Chondrocyte (in vitro differentiated cells): ENCODE data around the gene CAPN13. TPM values are rescaled to one million over a fixed set of nuclear protein-coding genes. Genes with fewer than 3 reads are reported as not detected.
"Not testable (repeated sequence)": the region's sequence is repeated elsewhere in the genome, so short reads cannot be mapped to it uniquely, and the experiment has no call there.

Experiments used
- DNase-seq: peaks from one replicate; pipeline ENCODE4 v3.0.0; 2021; ENCODE audit warnings: mixed read lengths, low spot score
- H3K27ac Mint-ChIP-seq: one replicate; pipeline ENCODE4 v1.8.0; 2021; ENCODE audit warnings: mild to moderate bottlenecking, moderate library complexity, mixed read lengths; ENCODE audit not compliant: unreplicated experiment
- H3K27me3 Mint-ChIP-seq: 2 replicates; pipeline ENCODE4 v1.8.0; 2021; ENCODE audit warnings: low read depth, mixed read lengths
- H3K36me3 Mint-ChIP-seq: 2 replicates; pipeline ENCODE4 v1.8.0; 2021; ENCODE audit warnings: low read depth, mixed read lengths
- H3K4me1 Mint-ChIP-seq: 2 replicates; pipeline ENCODE4 v1.8.0; 2021; ENCODE audit warnings: low read depth, mild to moderate bottlenecking, mixed read lengths
- H3K4me3 Mint-ChIP-seq: one replicate; pipeline ENCODE4 v1.8.0; 2021; ENCODE audit warnings: mild to moderate bottlenecking, moderate library complexity, mixed read lengths; ENCODE audit not compliant: unreplicated experiment
- H3K9me3 Mint-ChIP-seq: 2 replicates; pipeline ENCODE4 v1.8.0; 2021; ENCODE audit warnings: low read depth, mixed read lengths
- CTCF ChIP-seq: fragments of 200-600 bp; sonication (generic); IDR thresholded peaks from 2 replicates; pipeline ENCODE4 v1.5.0; 2021; ENCODE audit warnings: antibody characterized with exemption, mild to moderate bottlenecking, moderate library complexity
- total RNA-seq: library from RNA; stranded (reverse); gene quantifications from 3 replicates; pipeline ENCODE4 v1.2.1, GENCODE V29; 2021

Gene CAPN13
- total RNA-seq, 1 donor from 2014 or later, result not detected

- H3K27ac Mint-ChIP-seq, result no peak overlapping the region
- H3K27me3 Mint-ChIP-seq, result no peaks in the 10 kb centered on the region
- no peak for TF ChIP-seq CTCF
- H3K9me3 Mint-ChIP-seq, result peaks cover 34% of the 10 kb centered on the region
- H3K4me3 Mint-ChIP-seq, result no peak overlapping the region
- peaks cover 8% of the 10 kb centered on the region for H3K4me1 Mint-ChIP-seq
- H3K36me3 Mint-ChIP-seq, result peaks cover 11% of the 10 kb centered on the region
- DNase-seq, result no peak
Observed at GRCh38 chr2:30702694-30703093, 104.6 kb downstream of the CAPN13 start.

GRCh38 chr2:30701782-30702181, 105.5 kb downstream of the CAPN13 start:
- DNase-seq, result no peak
- peaks cover 36% of the 10 kb centered on the region for H3K9me3 Mint-ChIP-seq
- no peak for TF ChIP-seq CTCF
- H3K4me3 Mint-ChIP-seq, result no peak overlapping the region
- peaks cover 11% of the 10 kb centered on the region for H3K36me3 Mint-ChIP-seq
- H3K27ac Mint-ChIP-seq, result no peak overlapping the region
- no peaks in the 10 kb centered on the region for H3K27me3 Mint-ChIP-seq
- H3K4me1 Mint-ChIP-seq, result peaks cover 3% of the 10 kb centered on the region

- not testable (repeated sequence) for H3K27ac Mint-ChIP-seq, H3K4me3 Mint-ChIP-seq, H3K36me3 Mint-ChIP-seq, H3K27me3 Mint-ChIP-seq, DNase-seq
- peak; percentile 58 for TF ChIP-seq CTCF
- peaks cover 18% of the 10 kb centered on the region for H3K4me1 Mint-ChIP-seq
- peaks cover 25% of the 10 kb centered on the region for H3K9me3 Mint-ChIP-seq
Observed at GRCh38 chr2:30697242-30698103, 109.8 kb downstream of the CAPN13 start.

- Mint-ChIP-seq H3K4me1 (peaks cover 19% of the 10 kb centered on the region), H3K27ac (no peak overlapping the region), H3K4me3 (no peak overlapping the region), H3K36me3 (no peaks in the 10 kb centered on the region), H3K9me3 (peaks cover 10% of the 10 kb centered on the region), H3K27me3 (no peaks in the 10 kb centered on the region)
- TF ChIP-seq CTCF, result no peak
- no peak for DNase-seq
Observed at GRCh38 chr2:30695749-30696148, 111.5 kb downstream of the CAPN13 start.

GRCh38 chr2:30694286-30695055, 112.8 kb downstream of the CAPN13 start:
- H3K4me3 Mint-ChIP-seq, result no peak overlapping the region
- no peak for DNase-seq
- no peaks in the 10 kb centered on the region for H3K27me3 Mint-ChIP-seq
- peak overlapping the region; percentile 56 for H3K27ac Mint-ChIP-seq
- no peak for TF ChIP-seq CTCF
- H3K9me3 Mint-ChIP-seq, result peaks cover 8% of the 10 kb centered on the region
- H3K4me1 Mint-ChIP-seq, result peaks cover 32% of the 10 kb centered on the region
- no peaks in the 10 kb centered on the region for H3K36me3 Mint-ChIP-seq
